ENCODE results near the gene ERAP2.

Gene ERAP2

DNA sequence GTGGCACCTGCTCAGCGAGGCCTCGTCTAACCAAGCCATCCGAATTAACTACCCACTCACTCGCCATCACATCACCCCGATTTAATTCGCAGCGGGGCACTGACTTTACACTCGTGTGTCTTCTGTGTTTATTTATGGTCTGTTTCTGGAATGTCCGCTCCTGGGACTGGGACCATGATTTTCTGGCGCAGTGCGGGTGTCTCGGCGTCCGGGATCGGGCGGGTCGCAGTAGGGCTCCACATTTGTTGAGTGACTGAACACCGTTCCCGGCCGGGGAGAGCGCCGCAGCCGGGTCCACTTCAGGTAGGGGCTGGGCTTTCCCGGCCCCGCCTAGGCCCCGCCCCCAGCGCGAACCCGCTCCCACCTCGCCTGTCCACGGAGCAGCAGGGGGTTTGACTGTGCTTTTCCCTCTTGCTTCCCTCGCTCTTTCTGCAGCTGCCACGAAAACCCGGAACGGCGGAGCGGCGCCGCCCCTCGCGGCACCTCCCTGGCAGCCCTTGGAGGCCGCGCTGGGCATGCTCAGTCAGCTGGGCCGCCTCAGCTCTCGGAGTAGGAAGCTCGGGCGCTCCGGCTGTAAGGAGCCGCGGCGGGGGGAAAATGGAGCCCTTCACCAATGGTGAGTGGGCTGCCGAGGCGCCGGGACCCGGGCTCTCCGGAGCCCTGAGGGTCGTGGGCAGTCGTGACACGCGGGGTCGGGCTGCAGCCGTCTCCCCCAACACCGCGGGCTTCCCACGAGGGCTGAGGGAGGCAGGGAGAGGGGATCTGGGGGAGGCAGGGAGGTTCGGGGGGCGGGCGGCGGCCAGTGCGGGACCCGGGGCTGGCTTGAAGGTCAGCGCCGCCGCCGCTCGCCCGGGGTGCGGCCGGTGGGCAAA is 59.5 kb downstream of the ERAP2 start, which contains the start of gene LNPEP:
Gene LNPEP (plus strand): TSS at position 522 of the 872 bp plus-strand sequence. CDS start 76 bp downstream, at position 598.
- DNase-seq: peak; percentile 88

DNA sequence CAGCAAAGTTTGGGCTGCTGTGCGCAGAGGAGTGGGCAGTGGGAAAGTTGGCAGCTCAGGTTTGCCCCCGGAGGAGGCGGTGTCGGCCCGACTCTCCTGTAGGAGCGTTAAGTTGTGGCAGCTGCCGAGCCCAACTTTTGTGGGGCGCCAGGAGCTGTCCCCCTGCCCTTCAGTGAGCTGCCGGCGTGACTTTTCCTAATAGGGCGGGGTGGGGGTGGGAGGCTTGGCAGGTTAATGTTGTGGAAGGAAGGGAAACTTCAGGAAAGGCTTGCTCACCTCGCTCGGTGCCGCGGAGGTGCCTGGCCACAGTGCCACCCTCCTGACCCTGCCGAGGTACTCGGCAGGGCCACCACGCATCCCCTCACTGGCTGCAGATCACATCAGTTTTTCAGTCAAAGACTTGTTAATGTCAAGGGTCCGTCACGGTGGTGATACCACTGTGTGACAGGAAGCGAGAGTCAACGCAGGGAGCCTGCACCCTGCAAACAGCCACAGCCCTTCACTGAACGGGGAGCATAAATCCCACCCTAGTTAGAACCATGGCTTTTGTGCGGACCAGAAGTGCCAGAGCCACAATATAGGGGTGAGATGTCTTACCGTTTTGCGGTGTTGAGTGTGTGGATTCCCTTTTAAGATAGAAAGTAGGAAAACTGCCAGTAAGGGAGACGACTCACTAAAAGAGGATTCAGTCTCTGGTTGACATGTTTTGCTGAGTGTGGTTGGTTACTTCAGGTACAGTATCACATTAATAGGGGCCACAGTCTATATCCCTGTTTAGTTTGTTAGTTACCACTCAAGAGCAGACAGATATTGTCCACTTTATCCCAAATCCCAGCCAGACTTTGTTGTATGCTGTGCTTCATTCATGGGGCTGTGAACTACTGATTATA is 60.4 kb downstream of the ERAP2 start:
- DNase-seq: no peak

DNA sequence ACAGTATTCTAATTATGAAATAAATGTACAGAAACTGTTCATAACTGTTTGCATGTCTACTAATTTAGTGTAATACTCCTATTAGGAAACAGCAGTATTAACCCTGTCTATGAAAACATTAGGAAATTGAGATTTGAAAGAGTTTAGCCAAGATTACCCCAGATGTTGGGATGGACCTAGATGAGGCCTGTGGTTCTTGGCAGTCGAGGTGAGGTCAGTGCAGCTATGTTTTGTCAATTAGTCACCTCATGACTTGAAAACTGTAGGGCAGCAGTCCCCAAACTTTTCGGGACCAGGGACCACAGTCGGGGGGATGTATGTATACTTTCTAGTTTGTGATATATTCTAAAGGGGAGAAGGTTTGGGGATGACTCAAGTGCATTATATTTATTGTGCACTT is 64.3 kb downstream of the ERAP2 start:
- DNase-seq: no peak

DNA sequence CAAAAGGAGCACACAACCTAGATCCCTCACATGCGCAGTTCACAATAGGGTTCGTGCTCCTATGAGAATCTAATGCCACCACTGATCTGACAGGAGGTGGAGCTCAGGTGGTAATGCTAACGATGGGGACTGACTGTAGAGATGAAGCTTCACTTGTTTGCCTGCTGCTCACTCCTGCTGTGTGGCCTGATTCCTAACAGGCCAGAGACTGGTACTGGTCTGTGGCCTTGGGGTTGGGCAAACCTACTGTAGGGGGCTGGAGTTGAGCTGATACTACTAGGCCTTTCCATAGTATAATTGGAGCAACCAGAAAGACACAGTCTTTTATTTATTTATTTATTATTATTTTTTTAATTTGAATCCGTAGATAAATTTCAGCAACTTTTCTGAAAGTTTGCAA is 64.8 kb downstream of the ERAP2 start:
- DNase-seq: no peak

DNA sequence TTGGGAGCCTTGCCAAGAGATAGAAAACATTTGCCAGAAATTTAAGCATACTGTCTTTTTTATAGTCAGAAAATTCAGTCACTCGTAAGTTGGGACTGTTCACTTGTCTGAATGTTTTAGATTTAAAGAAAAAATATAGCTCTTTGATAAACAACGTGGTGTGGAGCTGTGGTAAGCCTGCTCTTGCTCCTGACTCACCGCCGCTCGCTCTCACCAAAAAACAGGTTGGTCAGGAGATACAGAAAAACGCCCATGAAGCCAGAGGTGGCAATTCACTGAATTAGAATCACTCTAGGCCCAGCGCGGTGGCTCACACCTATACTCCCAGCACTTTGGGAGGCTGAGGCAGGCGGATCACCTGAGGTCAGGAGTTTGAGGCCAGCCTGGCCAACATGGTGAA is 65.8 kb downstream of the ERAP2 start:
- no peak for DNase-seq

DNA sequence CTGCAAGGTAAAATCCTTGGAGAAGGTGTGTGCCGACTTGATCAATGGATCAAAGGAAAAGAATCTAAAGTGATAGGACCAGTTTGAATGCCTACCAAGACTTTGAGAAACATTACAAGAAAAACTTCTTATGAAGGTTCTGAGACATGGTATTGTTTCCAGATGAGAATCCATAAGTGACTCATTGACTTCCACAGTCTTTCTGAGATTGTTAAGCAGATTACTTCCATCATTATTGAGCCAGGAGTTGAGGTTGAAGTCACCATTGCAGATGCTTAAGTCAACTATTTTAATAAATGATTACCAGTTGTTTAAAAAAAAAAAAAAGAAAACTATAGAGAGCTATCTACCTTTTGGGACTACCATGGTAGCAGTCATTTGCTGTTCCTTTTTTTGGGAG is 66.6 kb downstream of the ERAP2 start:
- DNase-seq: no peak

DNA sequence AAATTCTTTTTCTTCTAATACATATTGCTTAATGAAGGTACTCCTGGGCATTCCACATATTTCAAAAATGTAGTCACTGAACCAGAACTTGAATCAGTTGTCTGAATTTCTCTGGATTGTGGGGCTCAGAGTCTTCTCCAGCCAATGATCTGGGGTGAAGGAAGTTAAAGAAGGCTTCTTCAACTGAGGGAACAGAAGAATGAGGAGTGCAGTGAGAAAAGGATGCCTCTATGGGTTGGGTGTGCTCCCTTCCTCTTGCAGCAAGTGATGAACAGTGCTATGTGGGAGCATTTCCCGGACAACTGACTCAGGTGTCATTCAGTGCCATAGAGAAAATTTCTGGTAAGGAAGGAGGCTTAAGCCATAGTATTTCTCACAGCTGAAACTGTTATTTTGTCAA is 67.5 kb downstream of the ERAP2 start:
- DNase-seq: no peak

DNA sequence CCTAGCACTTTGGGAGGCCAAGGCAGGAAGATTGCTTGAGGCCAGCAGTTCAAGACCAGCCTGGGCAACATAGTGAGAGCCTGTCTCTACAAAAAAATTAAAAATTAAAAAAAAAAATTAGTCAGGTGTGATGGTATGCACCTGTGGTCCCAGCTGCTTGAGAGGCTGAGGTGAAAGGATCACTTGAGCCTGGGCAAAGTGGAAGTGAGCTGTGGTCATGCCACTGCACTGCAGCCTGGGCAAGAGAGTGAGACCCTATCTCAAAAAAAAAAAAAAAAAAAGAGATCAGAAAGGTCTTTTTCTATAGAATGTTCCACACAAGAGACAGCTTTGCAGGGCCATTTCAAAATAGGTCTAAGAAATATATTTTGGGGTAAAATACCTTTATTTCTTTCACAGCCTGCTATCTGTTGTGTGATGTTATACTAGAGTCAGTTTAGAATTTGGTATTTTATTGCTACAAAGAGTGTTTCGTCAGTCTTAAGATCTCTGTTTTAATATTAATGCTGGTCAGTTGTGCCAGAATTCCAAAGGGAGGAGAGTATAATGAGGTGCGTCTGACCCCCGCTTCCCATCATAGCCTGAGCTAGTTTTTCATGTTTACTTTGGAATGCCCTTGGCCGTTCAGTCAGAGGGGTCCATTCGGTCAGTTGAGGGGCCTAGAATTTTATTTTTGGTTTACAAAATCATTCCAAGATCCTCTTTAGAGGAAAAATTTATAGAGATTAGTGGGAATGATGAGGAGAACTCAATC is 69.0 kb downstream of the ERAP2 start:
- DNase-seq: no peak

DNA sequence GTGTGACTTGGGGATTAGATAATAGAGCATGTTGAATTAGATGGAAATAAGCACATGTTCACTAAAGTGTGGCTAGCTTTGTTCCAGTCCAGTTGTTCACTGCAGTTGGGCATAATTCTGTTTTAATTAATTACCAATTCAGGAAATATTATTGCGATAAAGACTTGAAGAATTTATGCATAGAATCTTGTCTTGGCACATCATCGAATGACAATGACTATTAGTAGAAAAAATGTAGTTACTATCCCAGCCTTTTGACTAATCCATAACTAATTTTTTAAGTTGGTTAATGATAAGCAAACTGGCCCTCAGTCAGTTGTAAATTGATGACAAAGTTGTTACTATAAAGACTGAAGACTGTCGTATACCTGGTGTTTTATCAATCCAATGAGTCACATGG is 70.1 kb downstream of the ERAP2 start:
- DNase-seq: no peak

DNA sequence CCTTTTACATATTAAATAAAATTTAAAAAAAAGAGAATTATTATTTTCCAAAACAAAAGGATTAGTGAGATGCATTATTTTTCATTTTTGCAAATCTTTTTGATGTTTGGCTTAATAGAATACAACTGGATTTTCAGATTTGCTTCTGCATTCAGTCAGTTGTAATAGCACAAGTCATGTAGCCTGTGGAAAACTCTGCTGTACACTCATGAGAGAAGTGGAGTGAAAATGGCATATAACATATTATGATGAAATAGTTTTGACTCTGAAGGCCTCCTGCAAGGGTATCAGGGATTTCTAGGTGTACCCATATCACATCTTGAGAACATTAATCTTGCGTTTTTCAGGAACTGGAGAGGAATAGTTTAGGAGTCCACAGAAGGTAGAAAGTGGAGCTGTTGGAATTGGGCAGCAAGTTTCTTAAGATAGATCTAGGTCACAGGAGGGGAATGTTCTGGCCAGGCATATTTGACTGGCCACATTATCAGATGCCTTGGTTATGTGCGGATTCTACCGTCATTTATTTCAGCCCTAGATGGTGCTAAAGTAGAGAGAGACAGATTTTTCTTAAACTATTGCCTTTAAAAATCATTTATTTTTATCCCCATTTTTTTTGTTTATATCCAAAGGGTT is 75.9 kb downstream of the ERAP2 start:
- no peak for DNase-seq

DNA sequence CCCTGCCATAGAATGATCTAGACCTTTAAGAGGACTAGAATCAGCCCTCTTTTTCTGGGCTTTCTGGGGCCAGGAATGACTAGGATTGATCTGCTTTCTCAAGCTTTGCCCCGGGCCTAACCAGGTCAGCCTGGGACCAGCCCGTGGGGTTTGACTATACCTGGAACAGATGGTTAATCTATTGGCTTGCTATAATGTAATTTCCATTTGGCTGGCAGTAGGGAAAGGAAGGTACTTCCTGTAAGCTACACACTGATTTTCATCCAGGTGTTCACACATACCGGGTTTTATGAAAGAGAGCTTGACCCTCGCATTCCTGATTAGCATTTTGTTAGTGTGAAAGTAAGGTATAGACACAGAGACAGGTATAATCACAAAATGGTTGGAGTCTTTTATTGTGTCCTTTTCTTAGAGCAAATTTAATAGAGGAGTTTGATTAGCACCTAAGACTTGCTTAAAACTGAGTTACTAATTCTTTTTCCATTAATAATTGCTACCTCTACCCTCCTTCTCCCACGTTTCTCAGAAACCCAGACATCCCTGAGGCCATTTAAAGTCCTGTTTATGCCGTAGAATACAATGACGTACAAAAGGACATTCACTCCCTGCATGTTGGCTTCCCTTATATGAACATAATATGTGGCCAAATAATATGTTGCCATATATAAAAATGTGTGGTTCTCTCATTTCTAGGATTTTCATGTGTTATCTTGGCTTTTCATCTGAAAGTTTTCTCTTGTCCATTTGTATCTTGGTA is 76.9 kb downstream of the ERAP2 start:
- DNase-seq: no peak

DNA sequence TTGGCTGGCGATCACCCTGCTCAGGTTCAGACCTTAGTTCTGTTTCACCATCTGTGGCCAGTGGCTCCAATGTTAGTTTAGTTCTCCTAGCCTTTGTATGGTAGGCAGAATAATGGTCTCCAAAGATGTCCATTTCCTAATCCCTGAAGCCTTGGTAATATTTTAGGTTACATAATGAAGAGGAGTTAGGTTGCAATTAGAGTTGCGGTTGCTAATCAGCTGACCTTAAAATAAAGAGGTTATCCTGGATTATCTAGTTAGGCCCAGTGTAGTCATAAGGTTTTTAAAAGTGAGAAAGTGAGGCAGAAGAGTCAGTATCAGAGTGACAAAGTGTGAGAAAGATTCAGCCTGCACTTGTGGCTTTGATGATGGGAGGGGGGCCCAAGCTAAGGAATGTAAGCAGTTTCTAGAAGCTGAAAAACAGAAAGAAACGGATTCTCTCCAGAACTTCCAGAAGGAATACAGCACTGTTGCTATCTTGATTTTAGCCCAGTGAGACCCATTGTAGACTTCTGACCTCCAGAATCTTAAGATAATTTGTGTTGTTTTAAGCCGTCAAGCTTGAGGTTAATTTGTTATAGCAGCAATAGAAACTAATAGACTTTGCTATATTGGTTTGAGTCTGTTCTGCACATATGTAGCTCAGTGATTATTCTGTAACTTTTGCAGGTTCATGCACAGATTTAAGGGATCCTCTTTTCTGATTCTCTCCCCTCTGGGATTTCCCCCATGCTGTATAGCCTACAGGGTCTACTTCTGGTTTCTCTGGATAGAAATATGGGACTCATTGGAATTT is 81.2 kb downstream of the ERAP2 start:
- no peak for DNase-seq

DNA sequence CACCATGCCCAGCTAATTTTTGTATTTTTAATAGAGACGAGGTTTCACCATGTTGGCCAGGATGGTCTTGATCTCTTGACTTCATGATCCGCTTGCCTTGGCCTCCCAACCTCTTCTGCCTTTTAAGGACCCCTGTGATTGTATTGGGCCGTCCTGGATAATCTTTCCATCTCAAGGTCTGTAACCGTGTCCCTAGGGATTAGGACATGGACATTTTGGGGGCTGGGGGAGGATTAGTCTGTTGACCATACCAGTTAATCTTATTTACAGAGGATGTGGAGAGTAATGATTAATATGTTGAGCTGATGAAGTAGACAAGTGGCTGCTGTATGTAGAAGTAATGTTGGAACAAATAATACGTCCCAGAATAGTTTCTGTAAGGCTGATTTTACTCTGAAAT is 82.7 kb downstream of the ERAP2 start:
- DNase-seq: no peak

DNA sequence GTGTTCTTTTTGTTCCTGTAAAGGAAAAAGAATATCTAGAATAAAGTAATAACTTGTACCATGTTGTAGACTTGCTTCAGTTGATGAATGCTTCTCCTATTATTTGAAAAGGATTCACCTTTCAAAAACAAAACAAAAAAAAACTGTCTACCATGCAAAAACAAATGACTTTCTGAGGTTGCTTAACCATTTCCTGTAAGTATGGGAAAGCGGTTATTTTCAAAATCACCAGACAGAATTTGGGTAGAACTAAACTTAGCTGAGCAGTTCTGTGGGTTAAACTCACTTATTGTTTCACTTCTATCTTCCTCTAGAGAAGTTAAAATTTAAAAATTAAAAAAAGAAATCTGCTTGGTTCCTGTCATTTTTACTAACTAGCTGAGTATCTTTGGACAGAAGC is 84.8 kb downstream of the ERAP2 start:
- no peak for DNase-seq

DNA sequence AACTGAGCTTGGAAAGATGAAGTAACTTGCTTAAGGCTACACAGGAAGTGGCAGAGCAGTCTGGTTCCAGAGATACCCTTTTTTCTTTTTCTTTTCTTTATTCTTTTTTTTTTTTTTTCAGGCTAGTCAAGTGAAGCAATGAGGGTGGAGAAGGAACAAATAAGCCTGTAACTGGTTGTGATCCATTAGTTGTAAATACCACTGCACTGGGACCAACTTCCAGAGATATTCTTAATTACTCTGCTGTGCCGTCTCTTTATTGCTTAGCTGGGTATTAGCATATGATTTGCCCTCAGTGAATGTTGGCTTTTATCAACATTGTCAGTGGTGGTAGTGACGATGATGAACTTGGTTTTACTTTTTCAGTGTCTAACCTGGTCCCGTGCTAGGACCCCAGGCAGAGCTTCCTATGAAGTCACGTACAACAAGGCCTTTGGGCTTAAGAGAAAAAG is 86.3 kb downstream of the ERAP2 start:
- no peak for DNase-seq

DNA sequence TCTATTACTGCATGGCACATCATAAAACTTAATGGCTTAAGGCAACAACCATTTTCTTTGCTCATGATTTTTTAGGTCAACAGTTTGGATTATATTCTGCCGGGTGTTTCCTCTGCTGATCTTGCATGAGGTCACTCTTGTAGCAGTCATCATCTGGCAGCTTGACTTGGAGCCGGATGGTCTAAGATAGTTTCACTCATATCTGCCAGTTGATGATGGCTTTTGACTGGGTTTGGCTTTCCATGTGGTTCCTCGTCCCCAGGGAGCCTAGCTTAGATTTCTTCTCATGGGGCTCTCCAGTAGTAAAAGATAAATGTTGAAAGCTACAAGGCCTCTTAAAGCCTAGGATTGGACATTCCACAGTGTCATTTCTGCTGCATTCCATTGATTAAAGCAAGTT is 87.0 kb downstream of the ERAP2 start:
- no peak for DNase-seq

DNA sequence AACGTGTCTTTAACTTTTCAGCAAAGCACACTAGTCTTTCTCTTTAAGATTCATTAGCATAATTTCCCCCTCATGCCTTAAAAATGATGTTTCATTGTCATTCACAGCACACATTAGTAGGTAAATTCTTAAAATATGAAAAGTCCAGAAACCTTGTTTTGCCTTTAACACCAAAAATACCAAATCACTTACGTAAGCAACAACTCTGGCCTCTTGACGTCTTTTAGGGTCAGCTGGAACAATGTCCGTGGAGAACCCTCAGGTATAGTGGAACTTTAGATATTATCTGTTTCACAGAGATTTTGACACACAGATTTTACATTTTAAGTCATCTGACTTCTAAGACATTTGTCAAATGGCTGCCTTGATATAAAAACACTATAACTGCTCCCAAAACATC is 90.5 kb downstream of the ERAP2 start:
- DNase-seq: no peak

DNA sequence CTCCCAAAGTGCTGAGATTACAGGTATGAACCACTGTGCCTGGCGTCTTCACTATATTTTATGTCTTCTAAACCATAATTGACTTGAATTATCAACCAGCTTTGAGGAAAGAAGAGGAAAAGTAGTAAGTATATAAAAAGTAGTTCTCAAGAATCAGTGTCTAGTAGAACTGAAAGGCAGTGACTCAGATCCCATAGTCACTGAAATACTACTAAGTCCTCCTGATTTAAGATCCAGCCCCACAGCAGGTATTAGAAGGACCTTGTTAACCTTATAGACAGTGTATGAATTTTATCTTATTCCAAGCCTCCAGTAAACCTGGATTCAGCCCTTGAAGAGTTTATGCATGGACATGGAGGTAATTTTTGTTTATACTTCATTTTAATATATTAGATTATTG is 91.1 kb downstream of the ERAP2 start:
- DNase-seq: no peak

DNA sequence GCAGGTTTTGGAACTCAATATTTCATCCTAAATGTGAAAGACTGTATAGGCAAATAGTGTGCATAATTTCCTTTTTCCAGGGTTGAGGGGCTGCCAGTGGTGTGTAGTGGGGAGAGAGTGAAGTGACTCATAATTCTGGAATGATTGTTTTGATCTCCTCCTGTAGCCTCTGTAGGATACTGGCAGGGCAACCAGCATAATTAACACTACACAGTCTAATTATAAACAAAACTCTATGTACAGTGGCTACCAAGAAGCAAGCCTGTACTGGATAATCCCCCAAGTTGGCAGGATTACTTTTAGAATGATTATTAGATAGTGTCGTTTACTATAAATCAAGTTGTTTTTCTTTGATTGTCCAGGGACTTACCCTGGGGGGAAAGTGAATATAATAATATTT is 91.8 kb downstream of the ERAP2 start:
- DNase-seq: no peak

DNA sequence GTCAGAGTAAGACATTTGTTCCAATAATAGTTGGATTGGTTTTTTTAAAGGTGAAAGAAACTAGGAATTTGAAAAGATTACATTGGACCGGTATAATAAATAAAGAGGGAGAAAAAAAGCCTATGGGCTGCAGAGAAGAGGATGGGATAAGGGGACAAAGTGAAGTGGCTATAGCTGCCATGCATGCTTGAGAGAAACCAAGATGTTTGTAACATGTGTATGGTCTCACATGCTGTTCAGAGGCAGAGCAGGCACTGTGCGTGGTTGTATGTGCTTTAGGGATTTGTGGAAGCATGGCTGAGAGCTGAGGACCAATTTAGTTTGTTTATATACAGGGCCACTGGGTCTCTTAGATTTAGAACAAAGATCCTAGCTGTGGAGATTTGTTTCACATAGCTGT is 92.3 kb downstream of the ERAP2 start:
- DNase-seq: no peak

All from NCI-H524 treated with DMSO at 0.1 percent for 48 hours (cell line).